Panc1 (cell line): Measurements from ENCODE around the gene MORN4. TPM values are rescaled to one million over a fixed set of nuclear protein-coding genes. Genes with fewer than 3 reads are reported as not detected.

Experiments used
- ATAC-seq: fragments of 200-7000 bp; cut with Tn5 transposase; 2 replicates; pipeline ENCODE4 v1.9.1; 2020; ENCODE audit warnings: mild to moderate bottlenecking, moderate library complexity
- BruUV-seq: library from RNA; stranded (reverse); fragments of 400-500 nt; replicated peaks from 2 replicates; lab custom pipeline; 2021; lab: Mats Ljungman, UMichigan
- CTCF ChIA-PET: fragments of 300-600 bp; sonication (Branson Sonifier 250); formaldehyde crosslinking; loops from one replicate; lab custom pipeline; 2022; ENCODE audit warnings: antibody characterized with exemption; lab: Charles Lee
- POLR2A ChIA-PET: fragments of 300-600 bp; sonication (Branson Sonifier 250); formaldehyde crosslinking; loops from one replicate; lab custom pipeline; 2022; ENCODE audit warnings: antibody characterized with exemption; lab: Charles Lee
- DNase-seq: peaks from one replicate; pipeline ENCODE4 v3.0.0-alpha.2; 2010; ENCODE audit warnings: low read depth, low spot score
- H3K27ac ChIP-seq: 2 replicates; pipeline ENCODE4 v1.5.1; 2011; ENCODE audit warnings: mild to moderate bottlenecking, low read length, inconsistent platforms
- H3K27me3 ChIP-seq: fragments of 200-500 bp; sonication (Bioruptor generic); 2 replicates; pipeline ENCODE4 v1.6.0; 2014; ENCODE audit warnings: low read length, inconsistent platforms; ENCODE audit not compliant: control insufficient read depth, insufficient read depth
- H3K36me3 ChIP-seq: fragments of 200-500 bp; sonication (Bioruptor generic); 2 replicates; pipeline ENCODE4 v1.5.1; 2014; ENCODE audit warnings: inconsistent platforms, mild to moderate bottlenecking, low read length, moderate library complexity; ENCODE audit not compliant: control insufficient read depth, insufficient read depth
- H3K4me1 ChIP-seq: 2 replicates; pipeline ENCODE4 v1.5.1; 2011; ENCODE audit warnings: inconsistent platforms, mild to moderate bottlenecking, low read length, moderate library complexity; ENCODE audit not compliant: control insufficient read depth, insufficient read depth
- H3K4me3 ChIP-seq, 2 experiments: 2 replicates each; pipeline ENCODE4 v1.5.1; 2011 to 2012; ENCODE audit warnings: low read depth in 2 of 2, low read length in 2 of 2, mild to moderate bottlenecking in 2 of 2, inconsistent platforms in 1 of 2, moderate library complexity in 1 of 2
- H3K9me3 ChIP-seq: fragments of 200-500 bp; sonication (Bioruptor generic); 2 replicates; pipeline ENCODE4 v1.5.1; 2014; ENCODE audit warnings: low read depth, mild to moderate bottlenecking, inconsistent platforms, low read length, moderate library complexity; ENCODE audit not compliant: control insufficient read depth, insufficient read depth
- CTCF ChIP-seq: fragments of 450-650 bp; IDR thresholded peaks from 2 replicates; pipeline ENCODE4 v1.5.1; 2017; ENCODE audit warnings: mild to moderate bottlenecking
- POLR2AphosphoS5 ChIP-seq: IDR thresholded peaks from 2 replicates; pipeline ENCODE4 v1.6.1; 2012; ENCODE audit warnings: mild to moderate bottlenecking, low read depth, low read length, moderate library complexity
- SIN3A ChIP-seq: IDR thresholded peaks from 2 replicates; pipeline ENCODE4 v1.6.1; 2012; ENCODE audit warnings: low read depth, mild to moderate bottlenecking, low read length, moderate library complexity, borderline replicate concordance; ENCODE audit not compliant: insufficient read depth
- TCF7L2 ChIP-seq: IDR thresholded peaks from 2 replicates; pipeline ENCODE4 v1.6.1; 2011; ENCODE audit warnings: mild to moderate bottlenecking, low read depth, low read length, inconsistent platforms
- in situ Hi-C: cut with HindIII; loops from 2 replicates; pipeline ENCODE4 v1.10.0; 2016; ENCODE audit warnings: low sequenced_read_pairs, low pct_unique_long_range_greater_than_20kb
- intact Hi-C: fragments of 100-400 bp; cut with micrococcal nuclease; formaldehyde crosslinking; loops from one replicate; pipeline ENCODE4 v1.10.0; 2022; ENCODE audit not compliant: unreplicated experiment
- total RNA-seq: library from RNA; stranded (reverse); gene quantifications from one replicate; pipeline ENCODE4 v1.2.1, GENCODE V29; 2021; ENCODE audit not compliant: unreplicated experiment
- TF ChIP-seq, protein P1 (sequence below), 2 experiments: IDR thresholded peaks; 2 replicates each; pipeline ENCODE4 v1.6.1; 2011 to 2012; ENCODE audit warnings: low read depth in 2 of 2, control low read depth in 1 of 2, low read length in 1 of 2, mild to moderate bottlenecking in 1 of 2, moderate library complexity in 1 of 2; ENCODE audit not compliant: insufficient read depth in 1 of 2

The MORN4 gene
- total RNA-seq, 1 experiment from 2014 or later: 17.9 TPM

DNA sequence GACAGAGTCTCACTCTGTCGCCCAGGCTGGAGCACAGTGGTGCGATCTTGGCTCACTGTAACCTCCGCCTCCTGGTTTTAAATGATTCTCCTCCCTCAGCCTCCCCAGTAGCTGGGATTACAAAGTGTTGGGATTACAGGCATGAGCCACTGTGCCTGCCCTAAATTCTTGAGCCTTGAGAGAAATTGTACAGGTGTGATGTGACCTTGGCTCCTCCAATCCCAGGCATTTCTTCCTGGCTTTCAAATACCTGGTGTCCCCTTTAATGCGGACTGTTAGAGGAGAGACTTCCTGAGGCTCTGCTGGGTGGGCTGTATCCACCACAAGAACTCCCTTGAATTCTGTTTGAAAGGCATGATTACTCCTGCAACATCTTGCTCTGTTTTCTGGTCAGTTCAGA is 15.0 kb downstream of the MORN4 start:
- TF ChIP-seq TCF7L2 (no peak), POLR2AphosphoS5 (no peak), SIN3A (no peak)
- Histone ChIP-seq H3K27ac (no peak overlapping the region), H3K27me3 (no peaks in the 10 kb centered on the region), H3K4me3 (no peak overlapping the region), H3K4me1 (no peaks in the 10 kb centered on the region), H3K36me3 (no peaks in the 10 kb centered on the region), H3K9me3 (no peaks in the 10 kb centered on the region)
- intact Hi-C loops (no loop called here), in situ Hi-C loops (no loop called here)
- BruUV-seq: no TSS peak
- CTCF ChIA-PET: no interaction called here
- POLR2A ChIA-PET: no interaction called here
- DNase-seq (no peak), ATAC-seq (no peak)

DNA sequence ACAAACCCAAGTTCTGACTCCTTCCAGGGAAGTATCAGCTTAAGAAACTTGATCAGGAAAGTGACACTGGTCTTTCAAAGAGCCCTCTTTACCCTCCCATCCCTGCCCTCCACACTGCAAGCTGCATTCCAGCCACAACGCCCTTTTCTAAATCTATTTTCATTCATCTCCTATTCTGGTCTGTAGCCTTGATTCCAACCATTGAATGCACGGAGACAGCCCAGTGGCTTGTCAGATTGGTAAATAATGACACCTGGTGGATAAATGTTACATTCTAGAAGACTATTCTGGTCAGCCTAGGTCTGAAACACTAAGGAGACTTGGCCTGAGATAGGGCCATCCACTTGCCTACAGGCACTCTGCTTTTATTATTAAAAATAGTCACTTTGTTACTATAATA is 20.9 kb downstream of the MORN4 start:
- intact Hi-C loops: loop anchor here (2.0 kb wide), 2 partner anchors 40 to 150 kb away; partner anchors contain the start of gene ANKRD2

More for the DNA sequence above, 20.9 kb downstream of the MORN4 start:
- in situ Hi-C loops: no loop called here
- TF ChIP-seq, protein P1, sequence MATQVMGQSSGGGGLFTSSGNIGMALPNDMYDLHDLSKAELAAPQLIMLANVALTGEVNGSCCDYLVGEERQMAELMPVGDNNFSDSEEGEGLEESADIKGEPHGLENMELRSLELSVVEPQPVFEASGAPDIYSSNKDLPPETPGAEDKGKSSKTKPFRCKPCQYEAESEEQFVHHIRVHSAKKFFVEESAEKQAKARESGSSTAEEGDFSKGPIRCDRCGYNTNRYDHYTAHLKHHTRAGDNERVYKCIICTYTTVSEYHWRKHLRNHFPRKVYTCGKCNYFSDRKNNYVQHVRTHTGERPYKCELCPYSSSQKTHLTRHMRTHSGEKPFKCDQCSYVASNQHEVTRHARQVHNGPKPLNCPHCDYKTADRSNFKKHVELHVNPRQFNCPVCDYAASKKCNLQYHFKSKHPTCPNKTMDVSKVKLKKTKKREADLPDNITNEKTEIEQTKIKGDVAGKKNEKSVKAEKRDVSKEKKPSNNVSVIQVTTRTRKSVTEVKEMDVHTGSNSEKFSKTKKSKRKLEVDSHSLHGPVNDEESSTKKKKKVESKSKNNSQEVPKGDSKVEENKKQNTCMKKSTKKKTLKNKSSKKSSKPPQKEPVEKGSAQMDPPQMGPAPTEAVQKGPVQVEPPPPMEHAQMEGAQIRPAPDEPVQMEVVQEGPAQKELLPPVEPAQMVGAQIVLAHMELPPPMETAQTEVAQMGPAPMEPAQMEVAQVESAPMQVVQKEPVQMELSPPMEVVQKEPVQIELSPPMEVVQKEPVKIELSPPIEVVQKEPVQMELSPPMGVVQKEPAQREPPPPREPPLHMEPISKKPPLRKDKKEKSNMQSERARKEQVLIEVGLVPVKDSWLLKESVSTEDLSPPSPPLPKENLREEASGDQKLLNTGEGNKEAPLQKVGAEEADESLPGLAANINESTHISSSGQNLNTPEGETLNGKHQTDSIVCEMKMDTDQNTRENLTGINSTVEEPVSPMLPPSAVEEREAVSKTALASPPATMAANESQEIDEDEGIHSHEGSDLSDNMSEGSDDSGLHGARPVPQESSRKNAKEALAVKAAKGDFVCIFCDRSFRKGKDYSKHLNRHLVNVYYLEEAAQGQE (IDR thresholded peaks at IDR 0.05; ENCODE audit: insufficient read depth in 1 of 2, low read depth in 2 of 2, low read length in 1 of 2): no peak
- TF ChIP-seq SIN3A: no peak
- no peak for TF ChIP-seq TCF7L2
- TF ChIP-seq CTCF: no peak; the same call in 1 of the 2 replicates
- no peak for TF ChIP-seq POLR2AphosphoS5
- no peak overlapping the region for H3K4me3 ChIP-seq
- no peaks in the 10 kb centered on the region for H3K36me3 ChIP-seq
- H3K27me3 ChIP-seq: no peaks in the 10 kb centered on the region
- ChIA-PET CTCF (interaction anchor here (0.9 to 1.8 kb wide), 4 partner anchors 17 to 148 kb away, joined by 4 to 23 read pairs (median 4); partner anchors contain the start of gene ANKRD2), POLR2A (no interaction called here)
- BruUV-seq: no TSS peak
- ATAC-seq (peak; percentile 98), DNase-seq (no peak)
- H3K4me1 ChIP-seq: peaks cover 10% of the 10 kb centered on the region; the same call in 1 of the 2 replicates
- no peak overlapping the region for H3K27ac ChIP-seq
- no peaks in the 10 kb centered on the region for H3K9me3 ChIP-seq
